Central memory CD4-positive, alpha-beta T cell (primary cell): ENCODE measurements around the gene SPRED3.

Source experiments
- DNase-seq: peaks from one replicate; pipeline ENCODE4 v3.0.0; 2022

The SPRED3 gene

DNA sequence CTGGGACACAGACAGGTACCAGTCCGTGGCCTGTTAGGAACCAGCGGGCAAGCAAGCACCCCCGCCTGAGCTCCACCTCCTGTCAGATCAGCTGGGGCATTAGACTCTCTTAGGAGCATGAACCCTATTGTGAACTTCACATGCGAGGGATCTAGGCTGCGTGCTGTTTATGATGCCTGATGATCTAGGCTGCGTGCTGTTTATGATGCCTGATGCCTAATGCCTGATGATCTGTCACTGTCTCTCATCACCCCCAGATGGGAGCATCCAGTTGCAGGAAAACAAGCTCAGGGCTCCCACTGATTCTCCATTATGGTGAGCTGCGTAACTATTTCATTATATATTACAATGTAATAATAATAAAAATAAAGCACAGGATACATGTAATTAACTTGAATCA lies 33.9 kb downstream of the SPRED3 start:
- no peak for DNase-seq

DNA sequence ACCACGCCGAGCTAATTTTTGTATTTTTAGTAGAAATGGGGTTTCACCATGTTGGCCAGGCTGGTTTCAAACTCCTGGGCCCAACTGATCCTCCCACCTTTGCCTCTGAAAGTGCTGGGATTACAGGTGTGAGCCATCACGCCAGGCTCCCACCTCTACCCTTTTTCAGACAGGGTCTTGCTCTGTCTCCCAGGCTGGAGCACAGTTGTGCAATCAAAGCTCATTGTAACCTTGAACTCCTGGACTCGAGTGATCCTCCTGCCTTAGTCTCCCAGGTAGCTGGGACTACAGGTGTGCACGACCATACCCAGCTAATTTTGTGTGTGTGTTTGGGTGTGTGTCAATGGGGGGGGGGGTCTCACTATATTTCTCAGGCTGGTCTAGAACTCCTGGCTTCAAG lies 35.8 kb downstream of the SPRED3 start:
- DNase-seq: no peak

DNA sequence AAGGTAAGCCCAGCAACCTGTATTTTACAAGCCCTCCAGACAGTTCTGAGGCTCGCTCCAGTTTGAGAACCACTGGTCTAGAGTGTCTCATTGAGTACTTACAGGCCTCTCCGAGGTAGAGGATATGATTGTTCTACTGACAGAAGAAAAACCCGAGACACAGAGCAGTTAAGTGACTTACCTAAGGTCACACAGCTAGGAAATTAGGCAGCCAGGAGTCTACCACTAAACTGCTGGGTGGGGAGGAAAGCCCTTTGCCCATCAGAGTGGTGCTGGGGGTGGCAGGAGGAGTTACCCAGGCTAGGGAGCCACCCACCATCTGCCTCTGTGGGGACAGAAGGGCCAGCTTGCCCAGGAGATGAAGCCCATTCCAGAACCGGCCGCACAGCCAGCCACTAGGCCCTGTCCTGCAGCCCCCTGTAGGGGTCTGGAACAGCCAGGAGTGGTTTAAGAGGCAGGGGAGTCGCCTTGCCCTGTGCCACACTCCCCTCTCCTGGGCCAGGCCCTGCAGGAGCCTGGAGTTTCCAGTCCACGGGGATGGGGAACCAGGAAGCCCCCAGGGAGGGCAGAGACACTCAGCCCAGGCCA lies 36.8 kb downstream of the SPRED3 start:
- DNase-seq: no peak

DNA sequence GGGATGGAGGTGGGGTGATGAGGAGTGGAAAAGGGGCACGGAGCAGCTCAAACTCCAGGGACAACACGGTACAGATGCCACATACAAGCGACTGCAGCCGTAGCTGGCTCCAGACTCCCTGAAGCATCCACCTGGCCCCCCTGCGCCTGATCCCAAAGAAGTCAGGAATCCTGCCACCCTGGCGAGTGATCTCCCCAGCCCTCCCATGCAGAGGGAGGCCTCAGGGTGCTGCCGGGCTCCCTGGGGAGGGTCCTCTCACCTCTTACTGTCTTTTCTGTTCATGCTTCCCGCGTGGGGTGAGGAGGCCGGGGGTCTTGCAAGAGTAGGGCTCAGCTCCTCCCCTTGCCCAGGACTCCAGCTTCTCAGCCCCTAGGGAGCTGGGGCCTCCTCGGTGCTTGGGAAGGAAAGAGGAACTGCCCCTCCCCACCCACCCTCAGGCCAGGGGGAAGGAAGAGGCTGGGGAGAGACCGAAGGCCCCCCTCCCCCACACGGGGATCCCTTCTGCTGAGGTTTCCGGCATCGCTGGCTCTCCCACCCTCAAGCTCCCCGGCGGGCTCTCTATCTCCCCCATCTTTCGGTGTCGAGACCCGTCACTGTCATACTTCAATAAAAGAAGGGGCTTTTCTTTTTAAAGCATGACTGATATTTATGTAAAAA lies 37.4 kb downstream of the SPRED3 start, which contains the start of gene RASGRP4:
Gene RASGRP4 (minus strand): TSS at position 410 of the 657 bp plus-strand sequence. CDS start 128 bp downstream, at position 282.
- peak; percentile 31 for DNase-seq

DNA sequence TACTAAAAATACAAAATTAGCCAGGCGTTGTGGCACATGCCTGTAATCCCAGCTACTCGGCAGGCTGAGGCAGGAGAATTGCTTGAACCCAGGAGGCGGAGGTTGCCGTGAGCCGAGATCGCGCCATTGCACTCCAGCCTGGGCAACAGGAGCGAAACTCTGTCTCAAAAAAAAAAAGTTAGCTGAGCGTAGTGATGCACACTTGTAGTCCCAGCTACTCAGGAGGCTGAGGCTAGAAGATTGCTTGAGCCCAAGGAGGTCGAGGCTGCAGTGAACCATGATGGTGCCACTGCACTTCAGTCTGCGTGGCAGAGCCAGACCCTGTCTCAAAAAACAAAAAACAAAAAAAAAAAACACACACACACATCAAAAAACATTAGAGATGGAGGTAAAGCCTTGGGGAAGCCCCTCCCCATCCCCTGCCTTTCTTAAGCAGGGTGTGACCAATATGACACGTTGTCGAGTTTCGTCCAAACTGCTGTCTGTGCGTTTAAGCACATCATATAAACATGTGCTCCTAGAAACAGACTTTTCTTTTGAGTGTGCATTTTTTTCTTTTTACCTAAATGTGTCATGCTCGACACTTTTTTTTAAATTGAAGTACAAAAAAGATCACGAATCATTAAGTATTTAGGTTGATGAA lies 38.7 kb downstream of the SPRED3 start:
- peak; percentile 27 for DNase-seq

DNA sequence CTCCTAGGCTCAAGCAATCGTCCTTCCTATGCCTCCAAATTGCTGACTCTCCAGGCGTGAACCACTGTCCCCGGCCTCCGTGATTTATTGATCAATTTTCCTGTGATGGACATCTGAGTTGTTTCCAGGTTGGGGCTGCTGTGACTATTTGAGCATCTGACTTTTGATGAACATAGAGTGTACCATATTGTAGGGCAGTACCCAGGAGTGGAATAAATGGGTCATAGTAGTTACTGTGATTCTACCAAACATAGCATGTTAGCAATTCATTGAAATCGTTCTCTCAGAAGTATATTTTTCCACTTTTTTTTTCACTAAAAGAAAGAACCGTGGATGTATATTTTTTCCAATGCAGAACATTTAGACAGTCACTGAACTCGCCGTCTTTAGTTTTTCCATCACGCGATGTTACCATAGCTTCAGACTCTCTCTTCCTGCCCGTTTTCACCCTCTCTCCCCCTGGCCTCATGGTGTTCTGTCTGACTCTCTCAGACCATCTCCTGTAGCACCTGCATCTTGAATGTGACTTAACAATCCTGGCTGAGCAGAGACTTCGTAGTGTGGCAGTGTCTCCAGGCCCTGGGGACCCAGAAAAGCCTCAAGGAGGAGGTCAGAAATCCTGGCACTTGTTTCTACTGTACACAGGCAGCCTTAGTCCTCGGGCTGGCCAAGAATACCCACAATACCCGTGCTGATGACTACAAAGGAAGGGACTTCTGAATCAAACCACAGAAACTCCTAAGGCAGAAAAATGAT lies 40.7 kb downstream of the SPRED3 start:
- no peak for DNase-seq

DNA sequence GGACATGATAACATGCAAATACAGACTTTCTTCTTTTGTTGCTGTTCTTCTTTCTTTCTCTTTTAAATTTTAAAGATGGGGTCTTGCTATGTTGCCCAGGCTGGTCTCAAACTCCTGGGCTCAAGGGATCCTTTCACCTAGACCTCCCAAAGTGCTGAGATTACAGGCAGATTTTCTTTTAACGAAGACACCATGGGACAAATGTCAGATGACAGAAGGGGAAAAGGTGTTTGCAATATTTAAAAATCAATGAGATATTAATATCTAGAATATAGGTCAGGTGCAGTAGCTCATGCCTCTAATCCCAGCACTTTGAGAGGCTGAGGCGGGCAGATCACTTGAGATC lies 41.3 kb downstream of the SPRED3 start:
- DNase-seq: no peak

DNA sequence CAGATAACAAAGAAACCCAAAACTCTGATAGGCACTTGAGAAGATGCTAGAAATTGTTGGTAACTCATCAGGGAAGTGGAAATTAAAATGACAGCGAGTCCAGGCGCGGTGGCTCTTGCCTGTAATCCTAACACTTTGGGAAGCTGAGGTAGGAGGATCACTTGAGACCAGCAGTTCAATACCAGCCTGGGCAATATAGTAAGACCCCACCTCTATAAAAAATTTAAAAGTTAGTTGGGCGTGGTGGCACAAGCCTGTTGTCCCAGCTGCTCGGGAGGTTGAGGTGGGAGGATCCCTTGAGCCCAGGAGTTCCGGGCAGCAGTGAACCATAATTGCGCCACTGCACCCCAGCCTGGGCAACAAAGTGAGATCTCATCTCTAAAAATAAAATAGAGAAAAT lies 42.4 kb downstream of the SPRED3 start:
- no peak for DNase-seq

DNA sequence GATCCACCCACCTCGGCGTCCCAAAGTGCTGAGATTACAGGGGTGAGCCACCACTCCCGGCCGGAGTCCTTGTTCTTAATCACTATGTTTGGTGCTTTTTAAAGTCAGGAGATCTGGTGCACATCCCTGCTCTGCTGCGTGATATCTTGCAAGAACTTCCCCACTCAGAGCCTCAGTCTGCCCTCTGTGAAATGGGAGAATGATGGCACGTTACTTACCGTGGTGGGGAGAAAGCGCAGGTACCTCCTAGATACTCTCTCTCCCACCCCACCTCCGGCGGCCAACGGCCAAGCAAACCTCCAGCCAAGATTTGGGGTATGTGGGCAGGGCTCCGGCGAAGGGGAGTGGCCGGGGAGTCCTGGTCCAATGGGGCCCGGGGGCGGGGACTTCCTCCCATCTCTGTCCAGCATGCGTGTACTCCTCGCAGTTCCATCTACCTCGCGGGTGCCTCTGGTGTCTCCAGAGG lies 44.8 kb downstream of the SPRED3 start, which contains the start of gene RYR1:
Gene RYR1 (plus strand): TSS at position 424 of the 466 bp plus-strand sequence. CDS start 139 bp downstream, outside the sequence.
- DNase-seq: no peak

DNA sequence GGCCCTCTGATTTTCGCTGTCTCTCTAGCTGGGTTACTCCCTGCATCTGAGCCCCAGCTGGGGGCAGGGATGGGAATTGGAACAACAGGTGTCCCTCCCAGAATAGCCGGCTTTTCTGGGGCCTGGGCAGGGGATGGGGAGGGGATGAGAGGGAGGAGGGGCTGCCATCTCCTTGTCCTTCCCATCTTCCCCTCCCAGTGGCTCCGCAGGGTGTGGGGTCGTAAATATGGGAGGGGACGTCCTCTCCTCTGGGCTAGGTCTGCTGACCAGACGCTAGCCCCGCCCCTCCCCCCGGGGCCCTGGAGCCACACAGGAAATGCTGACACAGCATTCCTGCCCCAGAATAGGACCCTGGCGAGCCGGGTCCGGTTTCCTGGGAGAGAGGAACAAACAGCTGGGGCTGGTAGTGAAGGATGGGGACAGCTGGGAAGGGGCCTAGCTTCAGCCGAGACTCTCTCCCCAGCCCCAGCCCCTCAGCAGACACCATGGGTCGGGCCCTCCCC lies 46.1 kb downstream of the SPRED3 start:
- DNase-seq: no peak

DNA sequence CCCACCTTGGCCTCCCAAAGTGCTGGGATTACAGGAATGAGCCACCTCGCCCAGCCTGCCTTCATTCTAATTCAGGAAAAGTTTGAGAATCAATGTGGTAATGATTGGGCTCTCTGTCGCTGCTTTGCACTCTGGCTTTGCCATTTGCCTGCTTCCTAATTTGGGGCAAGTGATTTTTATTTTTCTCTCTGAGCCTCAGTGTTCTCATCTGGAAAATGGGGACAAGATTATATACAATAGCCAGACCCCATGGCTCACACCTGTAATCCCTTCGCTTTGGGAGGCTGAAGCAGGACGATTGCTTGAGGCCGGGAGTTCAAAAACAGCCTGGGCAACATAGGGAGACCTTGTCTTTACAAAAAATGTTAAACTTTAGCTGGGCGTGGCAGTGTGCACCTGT lies 48.8 kb downstream of the SPRED3 start:
- DNase-seq: no peak

DNA sequence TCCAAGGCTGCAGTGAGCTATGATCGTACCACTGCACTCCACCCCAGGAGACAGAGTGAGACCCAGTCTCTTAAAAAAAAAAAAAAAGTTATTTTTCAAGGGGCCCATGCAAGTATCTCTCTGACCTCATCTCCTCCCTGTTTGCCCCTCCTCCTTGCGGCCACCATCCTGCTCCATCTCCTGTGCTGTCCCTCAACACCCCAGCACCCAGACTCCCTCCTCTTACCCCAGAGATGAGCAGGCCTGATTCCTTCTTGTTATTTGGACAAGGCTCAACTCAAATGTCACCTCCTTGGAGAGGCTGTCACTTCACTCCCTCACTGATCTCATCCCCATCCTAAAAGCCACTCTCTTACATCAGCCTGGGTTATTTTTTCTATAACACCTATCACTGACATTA lies 49.4 kb downstream of the SPRED3 start:
- DNase-seq: no peak

DNA sequence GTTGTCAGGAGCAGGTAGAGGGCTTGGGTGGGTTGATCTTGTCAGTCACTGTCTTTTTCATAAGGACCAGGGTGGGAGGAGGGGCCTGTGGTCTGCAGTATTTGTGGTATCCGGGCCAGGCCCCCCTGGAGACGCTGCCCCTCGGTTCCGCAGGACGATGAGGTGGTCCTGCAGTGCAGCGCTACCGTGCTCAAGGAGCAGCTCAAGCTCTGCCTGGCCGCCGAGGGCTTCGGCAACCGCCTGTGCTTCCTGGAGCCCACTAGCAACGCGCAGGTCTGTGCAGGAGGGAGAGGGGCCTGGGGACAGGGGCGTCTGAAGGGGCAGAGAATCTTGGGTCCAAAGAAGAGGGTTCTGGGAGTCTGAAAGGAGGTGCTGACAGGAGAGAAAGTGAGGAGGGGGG lies 52.1 kb downstream of the SPRED3 start:
- no peak for DNase-seq

DNA sequence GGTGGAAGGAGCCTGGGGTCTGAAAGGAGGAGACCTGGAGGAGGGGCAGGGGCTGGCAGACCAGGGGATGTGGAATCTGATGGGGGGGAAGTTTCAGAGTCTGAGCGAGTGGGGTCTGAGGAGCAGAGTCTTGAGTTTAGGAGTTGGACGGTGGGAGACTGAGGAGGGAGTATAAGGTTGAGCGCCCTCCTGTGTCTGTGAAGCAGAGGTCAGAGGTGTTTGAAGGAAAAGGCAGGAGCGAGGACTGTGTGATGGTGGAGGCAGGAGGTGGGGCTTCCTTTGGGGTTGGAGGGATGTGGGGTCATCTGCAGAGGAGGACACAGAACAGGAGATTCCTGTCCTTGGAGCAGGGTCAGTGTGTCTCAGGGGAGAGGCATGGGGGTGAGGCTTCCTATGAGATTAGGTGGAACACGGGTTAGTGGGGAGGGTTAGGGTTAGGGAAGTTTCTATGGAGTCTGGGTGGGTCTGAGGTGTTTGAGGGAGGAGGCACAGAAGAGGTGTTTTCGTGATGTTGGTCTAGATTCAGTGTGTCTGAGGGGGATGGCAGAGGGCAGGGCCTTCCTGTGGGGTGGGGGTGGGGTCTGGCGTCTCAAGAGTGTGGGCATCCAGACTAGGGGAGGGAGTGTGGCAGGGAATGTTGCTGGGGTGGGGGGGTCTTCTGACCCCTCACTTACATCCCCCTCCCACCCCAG lies 53.3 kb downstream of the SPRED3 start:
- DNase-seq: no peak

DNA sequence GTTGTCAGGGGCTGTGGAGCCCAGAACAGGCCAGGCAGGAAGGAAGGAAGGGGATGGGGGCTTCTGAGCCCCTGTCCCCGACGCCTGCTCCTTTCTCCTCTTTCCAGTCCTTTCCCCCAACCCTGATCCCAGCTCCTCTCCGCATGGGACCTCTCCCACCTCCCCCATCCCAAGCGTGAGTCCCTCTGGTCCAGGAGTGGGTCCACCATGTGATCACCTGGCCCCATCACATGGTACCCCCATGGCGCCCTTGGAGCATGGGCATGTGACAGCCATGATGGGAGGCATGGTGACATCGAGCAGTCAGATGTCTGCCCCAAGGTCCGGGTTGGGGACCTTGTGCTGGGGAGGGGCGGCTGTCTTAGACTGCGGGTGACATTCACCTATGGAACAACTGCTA lies 54.2 kb downstream of the SPRED3 start:
- no peak for DNase-seq

DNA sequence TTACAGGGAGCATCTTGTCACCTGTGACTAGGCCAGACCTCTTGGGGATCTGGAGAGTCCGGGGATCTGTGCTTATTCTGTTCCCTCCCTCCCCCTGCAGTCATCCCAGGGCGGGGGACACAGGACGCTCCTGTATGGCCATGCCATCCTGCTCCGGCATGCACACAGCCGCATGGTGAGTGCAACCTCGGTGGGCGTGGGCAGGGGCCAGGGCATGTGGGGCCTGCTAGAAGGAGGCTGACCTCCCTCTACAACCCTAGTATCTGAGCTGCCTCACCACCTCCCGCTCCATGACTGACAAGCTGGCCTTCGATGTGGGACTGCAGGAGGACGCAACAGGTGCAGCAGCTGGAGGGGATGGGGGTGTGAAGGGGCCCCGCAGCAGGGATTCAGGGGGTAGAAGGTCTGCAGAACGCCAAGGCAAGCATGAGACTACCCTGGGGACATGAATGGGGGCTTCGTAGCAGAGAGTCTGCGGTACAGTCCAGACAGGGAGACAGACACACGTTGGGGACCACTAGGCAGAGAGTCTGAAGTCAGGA lies 55.0 kb downstream of the SPRED3 start:
- no peak for DNase-seq

DNA sequence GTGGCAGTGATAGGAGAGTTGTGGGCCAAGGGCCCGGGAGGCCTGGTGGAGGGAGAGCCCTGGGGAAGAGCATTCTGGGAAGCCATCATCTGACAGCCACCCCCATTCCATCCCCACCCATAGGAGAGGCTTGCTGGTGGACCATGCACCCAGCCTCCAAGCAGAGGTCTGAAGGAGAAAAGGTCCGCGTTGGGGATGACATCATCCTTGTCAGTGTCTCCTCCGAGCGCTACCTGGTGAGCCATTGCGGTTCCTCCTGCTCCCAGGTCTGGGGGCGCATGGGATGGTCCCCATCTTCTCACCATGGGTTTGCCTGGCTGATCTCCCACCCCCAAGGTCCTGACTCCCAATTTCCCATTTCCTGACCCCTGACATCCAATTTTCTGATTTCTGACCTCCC lies 55.5 kb downstream of the SPRED3 start:
- no peak for DNase-seq

DNA sequence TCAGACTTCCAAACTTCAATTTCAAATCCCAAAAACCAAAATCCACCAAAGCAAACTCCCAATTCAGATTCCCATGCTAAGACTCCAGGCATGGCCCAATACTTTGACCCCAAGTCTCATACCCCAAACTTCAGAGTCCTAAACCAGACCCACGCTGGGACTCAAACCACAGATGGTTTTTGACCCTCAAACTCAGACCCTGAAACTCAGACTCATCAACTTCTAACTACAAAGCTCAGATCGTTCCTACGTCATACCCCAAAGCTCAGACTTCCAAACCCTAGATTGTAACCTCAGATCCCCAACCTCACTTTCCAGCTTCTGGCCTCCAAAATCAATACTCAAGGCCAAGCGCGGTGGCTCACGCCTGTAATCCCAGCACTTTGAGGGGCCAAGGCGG lies 56.9 kb downstream of the SPRED3 start:
- DNase-seq: no peak

DNA sequence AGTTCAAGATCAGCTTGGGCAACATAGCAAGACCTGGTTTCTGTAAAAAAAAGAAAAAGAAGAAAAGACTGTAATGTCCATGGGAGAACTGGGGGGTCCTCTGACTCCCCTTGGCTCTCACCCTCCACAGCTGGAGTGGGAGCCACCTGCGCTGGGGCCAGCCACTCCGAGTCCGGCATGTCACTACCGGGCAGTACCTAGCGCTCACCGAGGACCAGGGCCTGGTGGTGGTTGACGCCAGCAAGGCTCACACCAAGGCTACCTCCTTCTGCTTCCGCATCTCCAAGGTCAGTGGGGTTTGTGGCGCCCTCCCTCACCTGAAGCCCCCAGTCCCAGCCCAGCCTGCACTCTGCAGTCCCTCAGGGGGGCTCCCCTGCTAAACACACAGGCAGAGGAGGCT lies 59.7 kb downstream of the SPRED3 start:
- no peak for DNase-seq
